Nephron progenitor cell (in vitro differentiated cells): ENCODE data around the gene HNRNPC.
"Not testable (repeated sequence)": the region's sequence is repeated elsewhere in the genome, so short reads cannot be mapped to it uniquely, and the experiment has no call there.

Source experiments
- DNase-seq: peaks from one replicate; pipeline ENCODE4 v3.0.0; 2021
- H3K27ac Mint-ChIP-seq: 2 replicates; pipeline ENCODE4 v1.8.0; 2021; ENCODE audit warnings: mild to moderate bottlenecking, moderate library complexity, mixed read lengths
- H3K27me3 Mint-ChIP-seq: 2 replicates; pipeline ENCODE4 v1.8.0; 2021; ENCODE audit warnings: mild to moderate bottlenecking, low read depth, mixed read lengths; ENCODE audit not compliant: poor library complexity
- H3K36me3 Mint-ChIP-seq: 2 replicates; pipeline ENCODE4 v1.8.0; 2021; ENCODE audit warnings: low read depth, mixed read lengths
- H3K4me1 Mint-ChIP-seq: 2 replicates; pipeline ENCODE4 v1.8.0; 2021; ENCODE audit warnings: mixed read lengths
- H3K4me3 Mint-ChIP-seq: 2 replicates; pipeline ENCODE4 v1.8.0; 2021; ENCODE audit warnings: mild to moderate bottlenecking, moderate library complexity, mixed read lengths
- H3K9me3 Mint-ChIP-seq: 2 replicates; pipeline ENCODE4 v1.8.0; 2021; ENCODE audit warnings: mild to moderate bottlenecking, moderate library complexity, mixed read lengths
- TF ChIP-seq, protein P1 (sequence below): fragments of 200-600 bp; sonication (generic); IDR thresholded peaks from 2 replicates; pipeline ENCODE4 v1.5.0; 2021; ENCODE audit warnings: antibody characterized with exemption

Gene HNRNPC

DNA sequence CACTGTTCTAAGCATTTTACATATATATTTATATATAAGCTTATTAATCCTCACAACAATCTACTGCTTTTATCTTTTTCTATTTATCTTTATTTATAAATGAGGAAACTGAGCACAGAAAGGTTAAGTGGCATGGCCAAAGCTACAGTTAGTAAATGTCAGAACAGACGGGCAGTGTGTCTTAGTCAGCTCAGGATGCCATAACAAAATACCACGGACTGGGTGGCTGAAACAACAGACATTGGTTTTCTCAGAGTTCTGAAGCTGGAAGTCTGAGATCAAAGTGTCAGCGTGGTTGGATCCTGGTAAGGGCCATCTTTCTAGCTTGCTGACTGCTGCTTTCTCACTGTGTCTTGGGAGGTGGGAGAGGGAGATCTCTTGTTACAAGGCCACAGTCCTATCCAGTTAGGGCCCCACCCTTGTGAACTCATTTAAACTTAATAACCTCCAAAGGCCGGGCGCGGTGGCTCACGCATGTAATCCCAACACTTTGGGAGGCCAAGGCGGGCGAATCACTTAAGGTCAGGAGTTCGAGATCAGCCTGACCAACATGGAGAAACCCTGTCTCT lies 30.4 kb upstream of the HNRNPC start:
- Mint-ChIP-seq H3K4me3 (no peak overlapping the region), H3K4me1 (peaks cover 27% of the 10 kb centered on the region), H3K27ac (no peak overlapping the region), H3K36me3 (no peaks in the 10 kb centered on the region), H3K9me3 (no peaks in the 10 kb centered on the region), H3K27me3 (peaks cover 15% of the 10 kb centered on the region)
- TF ChIP-seq, protein P1, sequence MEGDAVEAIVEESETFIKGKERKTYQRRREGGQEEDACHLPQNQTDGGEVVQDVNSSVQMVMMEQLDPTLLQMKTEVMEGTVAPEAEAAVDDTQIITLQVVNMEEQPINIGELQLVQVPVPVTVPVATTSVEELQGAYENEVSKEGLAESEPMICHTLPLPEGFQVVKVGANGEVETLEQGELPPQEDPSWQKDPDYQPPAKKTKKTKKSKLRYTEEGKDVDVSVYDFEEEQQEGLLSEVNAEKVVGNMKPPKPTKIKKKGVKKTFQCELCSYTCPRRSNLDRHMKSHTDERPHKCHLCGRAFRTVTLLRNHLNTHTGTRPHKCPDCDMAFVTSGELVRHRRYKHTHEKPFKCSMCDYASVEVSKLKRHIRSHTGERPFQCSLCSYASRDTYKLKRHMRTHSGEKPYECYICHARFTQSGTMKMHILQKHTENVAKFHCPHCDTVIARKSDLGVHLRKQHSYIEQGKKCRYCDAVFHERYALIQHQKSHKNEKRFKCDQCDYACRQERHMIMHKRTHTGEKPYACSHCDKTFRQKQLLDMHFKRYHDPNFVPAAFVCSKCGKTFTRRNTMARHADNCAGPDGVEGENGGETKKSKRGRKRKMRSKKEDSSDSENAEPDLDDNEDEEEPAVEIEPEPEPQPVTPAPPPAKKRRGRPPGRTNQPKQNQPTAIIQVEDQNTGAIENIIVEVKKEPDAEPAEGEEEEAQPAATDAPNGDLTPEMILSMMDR: no peak
- no peak for DNase-seq

DNA sequence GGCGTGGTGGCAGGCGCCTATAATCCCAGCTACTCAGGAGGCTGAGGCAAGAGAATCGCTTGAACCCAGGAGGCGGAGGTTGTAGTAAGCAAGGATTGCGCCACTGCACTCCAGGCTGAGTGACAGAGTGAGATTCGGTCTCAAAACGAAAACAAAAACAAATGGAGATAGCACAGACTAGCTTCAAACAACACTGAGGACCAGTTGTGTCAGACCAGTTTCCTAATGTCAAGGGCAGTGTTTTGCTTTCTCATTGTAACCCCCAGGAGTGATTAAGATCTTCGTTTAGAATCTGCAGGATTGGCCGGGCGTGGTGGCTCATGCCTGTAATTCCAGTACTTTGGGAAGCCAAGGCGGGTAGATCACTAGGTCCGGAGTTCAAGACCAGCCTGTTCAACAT lies 29.1 kb upstream of the HNRNPC start:
- H3K27ac Mint-ChIP-seq: no peak overlapping the region
- no peak for DNase-seq
- no peak overlapping the region for H3K4me3 Mint-ChIP-seq
- no peaks in the 10 kb centered on the region for H3K9me3 Mint-ChIP-seq
- TF ChIP-seq, protein P1: no peak
- no peaks in the 10 kb centered on the region for H3K36me3 Mint-ChIP-seq
- peaks cover 27% of the 10 kb centered on the region for H3K4me1 Mint-ChIP-seq
- peaks cover 20% of the 10 kb centered on the region for H3K27me3 Mint-ChIP-seq

DNA sequence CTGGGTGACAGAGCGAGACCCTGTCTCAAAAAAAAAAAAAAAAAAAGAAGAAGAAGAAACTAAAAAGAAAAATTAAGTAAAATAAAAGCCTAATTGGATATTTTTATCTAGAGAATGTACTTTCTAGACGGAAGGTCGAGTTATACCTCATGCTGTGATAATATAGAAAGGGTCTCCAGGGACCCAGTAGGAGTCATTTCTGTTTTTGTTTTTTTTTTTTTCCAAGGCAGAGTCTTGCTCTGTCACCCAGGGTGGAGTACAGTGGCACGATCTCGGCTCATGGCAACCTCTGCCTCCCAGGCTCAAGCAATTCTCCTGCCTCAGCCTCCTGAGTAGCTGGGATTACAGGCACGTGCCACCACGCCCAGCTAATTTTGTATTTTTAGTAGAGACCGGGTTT lies 24.8 kb upstream of the HNRNPC start:
- H3K36me3 Mint-ChIP-seq, H3K27ac Mint-ChIP-seq, H3K27me3 Mint-ChIP-seq, H3K4me3 Mint-ChIP-seq, H3K9me3 Mint-ChIP-seq, DNase-seq: not testable (repeated sequence)
- peaks cover 10% of the 10 kb centered on the region for H3K4me1 Mint-ChIP-seq

DNA sequence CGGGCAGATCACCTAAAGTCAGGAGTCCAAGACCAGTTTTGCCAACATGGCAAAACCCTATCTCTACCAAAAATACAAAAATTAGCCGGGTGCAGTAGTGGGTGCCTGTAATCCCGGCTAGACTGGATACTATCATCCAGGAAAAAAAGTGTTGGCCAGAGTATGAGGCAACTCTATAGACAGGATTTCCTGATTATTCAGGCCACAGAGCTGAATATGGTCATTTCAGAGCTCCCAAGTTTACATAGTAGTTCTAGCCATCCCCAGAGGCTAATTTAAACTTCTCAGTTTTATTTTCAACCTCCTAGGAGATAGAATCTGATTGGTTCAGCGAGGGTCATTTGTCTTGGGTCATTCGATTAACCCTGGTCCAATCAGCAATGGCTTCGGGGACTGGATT lies 17.9 kb upstream of the HNRNPC start:
- H3K36me3 Mint-ChIP-seq: no peaks in the 10 kb centered on the region
- no peaks in the 10 kb centered on the region for H3K9me3 Mint-ChIP-seq
- TF ChIP-seq, protein P1: no peak
- H3K27ac Mint-ChIP-seq: no peak overlapping the region
- no peak overlapping the region for H3K4me3 Mint-ChIP-seq
- peaks cover 4% of the 10 kb centered on the region for H3K27me3 Mint-ChIP-seq
- DNase-seq: no peak
- peaks cover 29% of the 10 kb centered on the region for H3K4me1 Mint-ChIP-seq

DNA sequence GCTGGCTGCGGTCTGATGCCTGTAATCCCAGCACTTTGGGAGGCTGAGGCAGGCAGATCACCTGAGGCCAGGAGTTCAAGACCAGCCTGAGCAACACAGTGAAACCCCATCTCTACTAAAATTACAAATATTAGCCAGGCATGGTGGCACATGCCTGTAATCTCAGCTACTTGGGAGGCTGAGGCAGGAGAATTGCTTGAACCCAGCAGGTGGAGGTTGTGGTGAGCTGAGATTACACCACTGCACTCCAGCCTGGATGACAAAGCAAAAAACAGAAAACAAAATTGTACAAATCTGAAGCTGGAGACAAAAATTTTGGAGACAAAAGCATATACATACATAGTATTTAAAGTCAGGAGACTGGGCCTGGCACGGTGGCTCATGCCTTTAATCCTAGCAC lies 17.3 kb upstream of the HNRNPC start:
- H3K27me3 Mint-ChIP-seq, H3K36me3 Mint-ChIP-seq, H3K4me3 Mint-ChIP-seq, DNase-seq, H3K27ac Mint-ChIP-seq, H3K9me3 Mint-ChIP-seq: not testable (repeated sequence)
- H3K4me1 Mint-ChIP-seq: peaks cover 29% of the 10 kb centered on the region

DNA sequence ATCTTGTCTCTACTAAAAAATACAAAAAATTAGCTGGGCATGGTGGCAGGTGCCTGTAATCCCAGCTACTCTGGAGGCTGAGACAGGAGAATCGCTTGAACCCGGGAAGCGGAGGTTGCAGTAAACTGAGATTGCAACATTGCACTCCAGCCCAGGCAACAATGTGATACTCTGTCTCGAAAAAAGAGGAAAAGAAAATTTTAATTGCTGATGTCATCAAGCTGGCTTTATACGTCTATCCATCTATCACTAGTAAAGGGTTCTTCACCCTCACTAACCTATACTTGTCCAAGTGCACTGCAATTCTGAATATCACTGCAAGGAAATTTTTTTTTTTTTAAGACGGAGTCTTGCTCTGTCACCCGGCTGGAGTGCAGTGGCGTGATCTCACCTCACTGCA lies 12.7 kb upstream of the HNRNPC start:
- not testable (repeated sequence) for H3K27ac Mint-ChIP-seq

DNA sequence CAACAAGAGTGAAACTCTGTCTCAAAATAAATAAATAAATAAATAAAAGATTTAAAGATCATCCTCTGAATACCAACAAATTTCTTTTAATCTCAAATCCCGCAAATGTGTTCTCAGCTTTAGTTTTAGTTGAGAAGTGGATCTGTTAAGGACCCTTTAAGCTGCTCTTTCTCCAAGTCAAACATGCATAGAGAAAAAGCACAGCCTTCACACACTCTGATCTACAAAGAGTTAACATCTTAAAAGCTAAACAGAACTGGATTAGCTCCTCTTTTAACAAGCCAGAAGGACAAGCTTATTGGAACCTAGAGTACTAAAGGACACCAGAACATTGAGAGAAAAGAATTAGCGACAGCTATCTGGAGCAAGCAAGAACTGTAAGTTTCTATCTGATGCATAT lies 10.5 kb upstream of the HNRNPC start, which contains the start of gene RPGRIP1:
Gene RPGRIP1 (plus strand): TSS at position 301 of the 400 bp plus-strand sequence. CDS start 7,894 bp downstream, outside the sequence.
- H3K4me1 Mint-ChIP-seq: peaks cover 7% of the 10 kb centered on the region
- peaks cover 3% of the 10 kb centered on the region for H3K27me3 Mint-ChIP-seq
- H3K36me3 Mint-ChIP-seq: no peaks in the 10 kb centered on the region
- no peak within 1 kb of the TSS for H3K27ac Mint-ChIP-seq
- TF ChIP-seq, protein P1: no peak
- no peak within 1 kb of the TSS for H3K4me3 Mint-ChIP-seq
- H3K9me3 Mint-ChIP-seq: no peaks in the 10 kb centered on the region
- no peak for DNase-seq

More for the DNA sequence above, 12.7 kb upstream of the HNRNPC start:
- H3K4me3 Mint-ChIP-seq, H3K9me3 Mint-ChIP-seq, DNase-seq, H3K36me3 Mint-ChIP-seq, H3K27me3 Mint-ChIP-seq: not testable (repeated sequence)
- peaks cover 22% of the 10 kb centered on the region for H3K4me1 Mint-ChIP-seq
